HepG2 (cell line): ENCODE data around the gene RNFT2. TPM values are rescaled to one million over a fixed set of nuclear protein-coding genes. Genes with fewer than 3 reads are reported as not detected.
A peak's percentile ranks its signal among the peaks of the same experiment; 100 is the strongest.

Experiments
- ATAC-seq: fragments of 200-7000 bp; cut with Tn5 transposase; 3 replicates; pipeline ENCODE4 v1.9.1; 2020; ENCODE audit warnings: mild to moderate bottlenecking, moderate library complexity
- BruUV-seq: library from RNA; stranded (reverse); fragments of 400-500 nt; replicated peaks from 2 replicates; lab custom pipeline; 2021; lab: Mats Ljungman, UMichigan
- CTCF ChIA-PET: fragments of 300-600 bp; formaldehyde crosslinking; extraction: SDS; loops from one replicate; lab custom pipeline; 2021; ENCODE audit warnings: low total read pairs, inconsistent platforms, low intra/inter-chr PET ratio; lab: Yijun Ruan, JAX
- POLR2A ChIA-PET: fragments of 350-600 bp; sonication (Branson Sonifier 250); formaldehyde crosslinking; loops from one replicate; lab custom pipeline; 2020; ENCODE audit warnings: antibody characterized with exemption, inconsistent platforms; lab: Yijun Ruan, JAX
- DNase-seq: peaks from one replicate; pipeline ENCODE4 v3.0.0-alpha.2; 2015; ENCODE audit warnings: low spot score
- FAIRE-seq: peaks from 3 replicates; lab custom pipeline; 2011; peaks lifted over from hg19 to GRCh38; lab: Jason Lieb, UNC
- H2AFZ ChIP-seq: one replicate; pipeline ENCODE4 v1.6.1; 2011; ENCODE audit warnings: low read length, inconsistent platforms
- H3K27ac ChIP-seq: fragments of 300-600 bp; 3 replicates; pipeline ENCODE4 v1.8.0; 2011; ENCODE audit warnings: mixed run types, mild to moderate bottlenecking, mixed read lengths, low read length, inconsistent platforms; ENCODE audit not compliant: insufficient read depth; ENCODE audit errors: extremely low read length
- H3K27me3 ChIP-seq, 2 experiments: fragments of 200-600 bp in 1 of 2; 2 replicates in 1 of 2; 3 replicates in 1 of 2; pipeline versions ENCODE4 v1.6.0 to v1.8.0; 2011; ENCODE audit warnings: low read length in 2 of 2, mild to moderate bottlenecking in 2 of 2, moderate library complexity in 2 of 2, inconsistent platforms in 1 of 2; ENCODE audit not compliant: insufficient read depth in 2 of 2, control insufficient read depth in 1 of 2
- H3K36me3 ChIP-seq, 2 experiments: fragments of 200-600 bp in 1 of 2; replicated peaks in 1 of 2; 2 replicates in 1 of 2; 3 replicates in 1 of 2; pipeline versions ENCODE4 v1.5.1 to v1.8.0; 2011; ENCODE audit warnings: low read length in 2 of 2, inconsistent platforms in 1 of 2; ENCODE audit not compliant: insufficient read depth in 2 of 2, control insufficient read depth in 1 of 2
- H3K4me1 ChIP-seq: 2 replicates; pipeline ENCODE4 v1.5.1; 2012; ENCODE audit warnings: low read length, inconsistent platforms; ENCODE audit not compliant: insufficient read depth
- H3K4me2 ChIP-seq: 2 replicates; pipeline ENCODE4 v1.6.0; 2011; ENCODE audit warnings: low read depth, low read length, inconsistent platforms
- H3K4me3 ChIP-seq, 3 experiments: fragments of 200-600 bp in 1 of 3; sonication (generic), shearing (Covaris generic) in 1 of 3; replicated peaks in 1 of 3; 2 replicates each; pipeline ENCODE4 v1.5.1; 2011 to 2016; ENCODE audit warnings: low read length in 3 of 3, inconsistent platforms in 2 of 3, low read depth in 2 of 3, mild to moderate bottlenecking in 2 of 3, control low read depth in 1 of 3, mixed read lengths in 1 of 3; ENCODE audit not compliant: insufficient read depth in 1 of 3
- H3K79me2 ChIP-seq: one replicate; pipeline ENCODE4 v1.6.1; 2011; ENCODE audit warnings: low read length, inconsistent platforms; ENCODE audit not compliant: insufficient read depth
- H3K9ac ChIP-seq: 2 replicates; pipeline ENCODE4 v1.6.0; 2011; ENCODE audit warnings: mild to moderate bottlenecking, low read depth, low read length, inconsistent platforms; ENCODE audit not compliant: insufficient read depth
- H3K9me3 ChIP-seq: 2 replicates; pipeline ENCODE4 v1.5.1; 2012; ENCODE audit warnings: mild to moderate bottlenecking, low read length
- H4K20me1 ChIP-seq: 2 replicates; pipeline ENCODE4 v1.6.0; 2011; ENCODE audit warnings: inconsistent platforms, mild to moderate bottlenecking, low read length, moderate library complexity; ENCODE audit not compliant: insufficient read depth
- AGO2 ChIP-seq: fragments of 200-400 bp; formaldehyde crosslinking; optimal IDR thresholded peaks from 2 replicates; pipeline ENCODE3; 2017; ENCODE audit warnings: mild to moderate bottlenecking, low read depth, low read length, moderate library complexity
- ATF6 ChIP-seq: sonication (generic); formaldehyde crosslinking; conservative IDR thresholded peaks from 2 replicates; pipeline ENCODE4 v1.4.0; 2020; ENCODE audit warnings: missing genetic modification reagents
- BRCA1 ChIP-seq: sonication (generic); formaldehyde crosslinking; IDR thresholded peaks from 2 replicates; pipeline ENCODE4 v1.4.0; 2020; ENCODE audit warnings: missing genetic modification reagents
- FOSL1 ChIP-seq: sonication (generic); formaldehyde crosslinking; IDR thresholded peaks from 2 replicates; pipeline ENCODE4 v1.9.0; 2021; ENCODE audit warnings: missing genetic modification reagents, borderline replicate concordance
- HOXA3 ChIP-seq: sonication (generic); formaldehyde crosslinking; IDR thresholded peaks from 2 replicates; pipeline ENCODE4 v1.5.0; 2020; ENCODE audit warnings: missing genetic modification reagents
- MIXL1 ChIP-seq: IDR thresholded peaks from 2 replicates; pipeline ENCODE4 v1.6.1; 2016
- NONO ChIP-seq, 2 experiments: fragments of 450-650 bp in 1 of 2; sonication (generic) in 1 of 2; formaldehyde crosslinking in 1 of 2; IDR thresholded peaks in 1 of 2; conservative IDR thresholded peaks in 1 of 2; 2 replicates each; pipeline versions ENCODE4 v1.6.1 to v1.8.0; 2017 to 2022; ENCODE audit warnings: mild to moderate bottlenecking in 1 of 2, missing genetic modification reagents in 1 of 2, moderate library complexity in 1 of 2
- SMAD1 ChIP-seq: sonication (generic); formaldehyde crosslinking; IDR thresholded peaks from 2 replicates; pipeline ENCODE4 v1.4.0; 2020; ENCODE audit warnings: missing genetic modification reagents, low read depth, mild to moderate bottlenecking, borderline replicate concordance
- SMARCE1 ChIP-seq: fragments of 450-650 bp; IDR thresholded peaks from 2 replicates; pipeline ENCODE4 v1.6.1; 2017; ENCODE audit warnings: borderline replicate concordance
- SP4 ChIP-seq: sonication (generic); formaldehyde crosslinking; IDR thresholded peaks from 2 replicates; pipeline ENCODE4 v1.8.1; 2023; ENCODE audit warnings: mild to moderate bottlenecking, missing genetic modification reagents
- SRSF9 ChIP-seq: fragments of 200-400 bp; formaldehyde crosslinking; IDR thresholded peaks from 2 replicates; pipeline ENCODE4 v1.6.1; 2018; ENCODE audit warnings: borderline replicate concordance, mild to moderate bottlenecking, low read depth, low read length; ENCODE audit not compliant: insufficient read depth, poor library complexity, severe bottlenecking
- TEAD2 ChIP-seq: sonication (generic); formaldehyde crosslinking; IDR thresholded peaks from 2 replicates; pipeline ENCODE4 v1.9.0; 2021; ENCODE audit warnings: missing genetic modification reagents
- THAP7 ChIP-seq: sonication (generic); formaldehyde crosslinking; IDR thresholded peaks from 2 replicates; pipeline ENCODE4 v1.8.1; 2023; ENCODE audit warnings: mild to moderate bottlenecking, missing genetic modification reagents
- ZFP82 ChIP-seq: sonication (generic); formaldehyde crosslinking; IDR thresholded peaks from 2 replicates; pipeline ENCODE4 v1.5.1; 2020; ENCODE audit warnings: mild to moderate bottlenecking, missing genetic modification reagents, borderline replicate concordance
- ZNF143 ChIP-seq: sonication (generic); formaldehyde crosslinking; IDR thresholded peaks from 2 replicates; pipeline ENCODE4 v1.4.0; 2020; ENCODE audit warnings: missing genetic modification reagents
- ZNF354B ChIP-seq: sonication (generic); formaldehyde crosslinking; IDR thresholded peaks from 2 replicates; pipeline ENCODE4 v1.8.0; 2022; ENCODE audit warnings: mild to moderate bottlenecking, missing genetic modification reagents
- ZNF367 ChIP-seq: sonication (generic); formaldehyde crosslinking; IDR thresholded peaks from 2 replicates; pipeline ENCODE4 v1.4.0; 2020; ENCODE audit warnings: missing genetic modification reagents, borderline replicate concordance
- ZNF550 ChIP-seq: sonication (generic); formaldehyde crosslinking; IDR thresholded peaks from 2 replicates; pipeline ENCODE4 v1.4.0; 2020; ENCODE audit warnings: mild to moderate bottlenecking, missing genetic modification reagents, borderline replicate concordance
- ZNF703 ChIP-seq: sonication (generic); formaldehyde crosslinking; IDR thresholded peaks from 2 replicates; pipeline ENCODE4 v1.5.1; 2020; ENCODE audit warnings: missing genetic modification reagents, mild to moderate bottlenecking, moderate library complexity, borderline replicate concordance
- ZNF782 ChIP-seq: sonication (generic); formaldehyde crosslinking; IDR thresholded peaks from 2 replicates; pipeline ENCODE4 v1.4.0; 2020; ENCODE audit warnings: missing genetic modification reagents, mild to moderate bottlenecking, borderline replicate concordance
- WGBS: methylation state at CpG from one replicate; pipeline ENCODE4 v1.1.6; 2017; ENCODE audit warnings: low lambda C conversion rate; 5-methylcytosine and 5-hydroxymethylcytosine counted together
- in situ Hi-C: cut with HindIII; loops from 2 replicates; pipeline ENCODE4 v1.10.0; 2017; ENCODE audit warnings: low pct_unique_long_range_greater_than_20kb; ENCODE audit not compliant: extremely low pct_ligation_motif_present
- intact Hi-C: fragments of 100-400 bp; cut with micrococcal nuclease; formaldehyde crosslinking; loops from one replicate; pipeline ENCODE4 v1.10.0; 2022; ENCODE audit not compliant: unreplicated experiment
- polyA plus RNA-seq, 8 experiments: library from polyadenylated mRNA; depleted of rRNA in 3 of 8; stranded (reverse) in 7 of 8; unstranded in 1 of 8; fragments of >200 nt; fragmentation: Illumina TruSeq in 4 of 8; extraction: Trizol in 4 of 8; gene quantifications; 2 replicates each; pipeline versions ENCODE4 v1.2.1 to v1.2.3, GENCODE V29; 2011 to 2016; ENCODE audit warnings: low read depth in 4 of 8, missing spikeins in 1 of 8, mixed read lengths in 1 of 8; ENCODE audit not compliant: insufficient read depth in 1 of 8
- total RNA-seq, 5 experiments: library from RNA; depleted of rRNA; stranded (reverse); fragments of >200 nt; fragmentation: Illumina TruSeq; extraction: Trizol; gene quantifications; 2 replicates each; pipeline ENCODE4 v1.2.3, GENCODE V29; 2016; ENCODE audit warnings: low read depth in 1 of 5

RNFT2 gene
- total and polyA plus RNA-seq, 2 of the 13 experiments (the other 11 are each of a cell fraction or from before 2014, with no cell fraction given): 3.3 to 8.3 TPM

GRCh38 chr12:116739381-116739887 is 1.3 kb downstream of the RNFT2 start:
- TF ChIP-seq SP4 (CRISPR knock-in tag): no peak
- no peak for TF ChIP-seq HOXA3 (CRISPR knock-in tag)
- TF ChIP-seq TEAD2: no peak
- no peak for TF ChIP-seq ZNF367 (CRISPR knock-in tag)
- no peak for TF ChIP-seq THAP7
- no peak for TF ChIP-seq SMAD1 (CRISPR knock-in tag)
- TF ChIP-seq ATF6 (CRISPR knock-in tag): no peak
- TF ChIP-seq ZNF550: no peak
- TF ChIP-seq ZNF354B: no peak
- TF ChIP-seq SRSF9: no peak
- TF ChIP-seq MIXL1 (CRISPR knock-in tag): no peak
- no peak for TF ChIP-seq ZNF143 (CRISPR knock-in tag)
- TF ChIP-seq ZNF782 (CRISPR knock-in tag): no peak
- no peak for TF ChIP-seq NONO (IDR thresholded peaks at IDR 0.05)
- TF ChIP-seq NONO (CRISPR knock-in tag; conservative IDR thresholded peaks at IDR 0.05): no peak
- TF ChIP-seq SMARCE1: no peak
- no peak for TF ChIP-seq ZFP82
- no peak for TF ChIP-seq FOSL1
- TF ChIP-seq ZNF703 (CRISPR knock-in tag): no peak
- TF ChIP-seq BRCA1: no peak
- no peak for TF ChIP-seq AGO2
- H4K20me1 ChIP-seq: no peaks in the 10 kb centered on the region; the same call in 1 of the 2 replicates
- BruUV-seq: no TSS peak
- in situ Hi-C loops (no loop called here), intact Hi-C loops (loop anchor here (10.0 kb wide), 1 partner anchor 175 kb away; the partner anchor contains the start of gene FBXW8)
- POLR2A ChIA-PET: no interaction called here
- peaks cover 33% of the 10 kb centered on the region for H3K4me1 ChIP-seq
- ATAC-seq: no peak
- CTCF ChIA-PET: no interaction called here
- no peak overlapping the region for H2AFZ ChIP-seq
- H3K9me3 ChIP-seq: no peaks in the 10 kb centered on the region
- WGBS: 89% methylated on average over 7 of the region's 7 CpGs
- peak overlapping the region; percentile 92; the same call in 1 of the 2 replicates for H3K4me2 ChIP-seq
- no peaks in the 10 kb centered on the region; a peak in 1 of 5 replicates for H3K27me3 ChIP-seq
- H3K79me2 ChIP-seq: peaks cover 18% of the 10 kb centered on the region
- H3K4me3 ChIP-seq: no peak overlapping the region
- H3K9ac ChIP-seq: no peak overlapping the region
- DNase-seq: no peak
- FAIRE-seq: no peak
- peaks cover 0 to 1% of the 10 kb centered on the region in 2 experiments; a peak in 1 of 5 replicates for H3K36me3 ChIP-seq
- H3K27ac ChIP-seq: no peak overlapping the region
